ENCODE data around the gene PGAP6. TPM values are rescaled to one million over a fixed set of nuclear protein-coding genes. Genes with fewer than 3 reads are reported as not detected.
A peak's percentile ranks its signal among the peaks of the same experiment; 100 is the strongest.
"Not testable (repeated sequence)": the region's sequence is repeated elsewhere in the genome, so short reads cannot be mapped to it uniquely, and the experiment has no call there.

The PGAP6 gene
- total and polyA plus RNA-seq, 4 donors = 27.4 to 41.4 (median 39.0) TPM

DNA sequence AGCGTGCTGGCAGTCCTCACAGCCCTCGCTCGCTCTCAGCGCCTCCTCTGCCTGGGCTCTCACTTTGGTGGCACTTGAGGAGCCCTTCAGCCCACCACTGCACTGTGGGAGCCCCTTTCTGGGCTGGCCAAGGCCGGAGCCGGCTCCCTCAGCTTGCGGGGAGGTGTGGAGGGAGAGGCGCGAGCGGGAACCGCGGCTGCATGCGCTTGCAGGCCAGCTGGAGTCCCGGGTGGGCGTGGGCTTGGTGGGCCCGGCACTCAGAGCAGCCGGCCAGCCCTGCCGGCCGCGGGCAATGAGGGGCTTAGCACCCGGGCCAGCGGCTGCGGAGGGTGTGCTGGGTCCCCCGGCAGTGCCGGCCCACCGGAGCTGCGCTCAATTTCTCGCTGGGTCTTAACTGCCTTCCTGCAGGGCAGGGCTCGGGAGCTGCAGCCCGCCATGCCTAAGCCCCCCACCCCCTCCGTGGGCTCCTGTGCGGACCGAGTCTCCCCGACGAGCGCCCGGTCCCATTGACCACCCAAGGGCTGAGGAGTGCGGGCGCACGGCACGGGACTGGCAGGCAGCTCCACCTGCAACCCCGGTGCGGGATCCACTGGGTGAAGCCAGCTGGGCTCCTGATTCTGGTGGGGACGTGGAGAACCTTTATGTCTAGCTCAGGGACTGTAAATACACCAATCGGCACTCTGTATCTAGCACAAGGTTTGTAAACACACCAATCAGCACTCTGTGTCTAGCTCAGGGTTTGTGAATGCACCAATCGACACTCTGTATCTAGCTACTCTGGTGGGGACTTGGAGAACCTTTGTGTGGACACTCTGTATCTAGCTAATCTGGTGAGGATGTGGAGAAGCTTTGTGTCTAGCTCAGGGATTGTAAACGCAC lies 40.4 kb downstream of the PGAP6 start:
- H3K4me1 ChIP-seq (ENCODE audit: control insufficient read depth in 1 of 2, insufficient read depth in 2 of 2, low read length in 2 of 2); H3K9me3 ChIP-seq (ENCODE audit: control insufficient read depth, low read length); H3K36me3 ChIP-seq (ENCODE audit: control insufficient read depth in 1 of 2, insufficient read depth in 2 of 2, low read length in 1 of 2); H3K27ac ChIP-seq (ENCODE audit: low read depth in 1 of 2, low read length in 2 of 2); intact Hi-C loops (cut with DNase I); ATAC-seq (ENCODE audit: low FRiP score); DNase-seq; H3K27me3 ChIP-seq (ENCODE audit: control insufficient read depth in 1 of 2, insufficient read depth in 2 of 2, low read length in 1 of 2); H3K4me3 ChIP-seq (ENCODE audit: low read length in 2 of 2): not testable (repeated sequence)
- WGBS, 2 donors = 96% methylated on average over 42 to 46 of the region's 47 CpGs

GRCh38 chr16:340370-341091 lies 41.2 kb downstream of the PGAP6 start:
- Histone ChIP-seq H3K36me3 (ENCODE audit: control insufficient read depth in 1 of 2, insufficient read depth in 2 of 2, low read length in 1 of 2) (no peaks in the 10 kb centered on the region), H3K4me1 (ENCODE audit: control insufficient read depth in 1 of 2, insufficient read depth in 2 of 2, low read length in 2 of 2) (no peaks in the 10 kb centered on the region), H3K9me3 (ENCODE audit: control insufficient read depth, low read length) (no peaks in the 10 kb centered on the region), H3K27me3 (ENCODE audit: control insufficient read depth in 1 of 2, insufficient read depth in 2 of 2, low read length in 1 of 2) (no peaks in the 10 kb centered on the region), H3K4me3 (ENCODE audit: low read length in 2 of 2) (no peak overlapping the region), H3K27ac (ENCODE audit: low read depth in 1 of 2, low read length in 2 of 2) (no peak overlapping the region)
- no peak for ATAC-seq (ENCODE audit: low FRiP score)
- WGBS, 2 donors = 91 to 92% methylated on average over 23 of the region's 23 CpGs
- no peak for DNase-seq
- intact Hi-C loops (cut with DNase I) = no loop called here

- Histone ChIP-seq H3K27me3 (ENCODE audit: control insufficient read depth in 1 of 2, insufficient read depth in 2 of 2, low read length in 1 of 2) (no peaks in the 10 kb centered on the region), H3K4me1 (ENCODE audit: control insufficient read depth in 1 of 2, insufficient read depth in 2 of 2, low read length in 2 of 2) (no peaks in the 10 kb centered on the region), H3K27ac (ENCODE audit: low read depth in 1 of 2, low read length in 2 of 2) (no peak overlapping the region), H3K9me3 (ENCODE audit: control insufficient read depth, low read length) (no peaks in the 10 kb centered on the region), H3K4me3 (ENCODE audit: low read length in 2 of 2) (no peak overlapping the region), H3K36me3 (ENCODE audit: control insufficient read depth in 1 of 2, insufficient read depth in 2 of 2, low read length in 1 of 2) (no peaks in the 10 kb centered on the region)
- DNase-seq (peak in 1 of 2 donors; percentile 74), ATAC-seq (ENCODE audit: low FRiP score) (no peak)
- WGBS, 2 donors = 74 to 88% methylated on average over 5 of the region's 5 CpGs
- intact Hi-C loops (cut with DNase I) = loop anchor here in 1 of 2 donors (10.0 kb wide), 1 partner anchor 95 kb away; no protein-coding TSS in a partner anchor
These were observed 42.1 kb downstream of the PGAP6 start for GRCh38 chr16:339680-340079.

DNA sequence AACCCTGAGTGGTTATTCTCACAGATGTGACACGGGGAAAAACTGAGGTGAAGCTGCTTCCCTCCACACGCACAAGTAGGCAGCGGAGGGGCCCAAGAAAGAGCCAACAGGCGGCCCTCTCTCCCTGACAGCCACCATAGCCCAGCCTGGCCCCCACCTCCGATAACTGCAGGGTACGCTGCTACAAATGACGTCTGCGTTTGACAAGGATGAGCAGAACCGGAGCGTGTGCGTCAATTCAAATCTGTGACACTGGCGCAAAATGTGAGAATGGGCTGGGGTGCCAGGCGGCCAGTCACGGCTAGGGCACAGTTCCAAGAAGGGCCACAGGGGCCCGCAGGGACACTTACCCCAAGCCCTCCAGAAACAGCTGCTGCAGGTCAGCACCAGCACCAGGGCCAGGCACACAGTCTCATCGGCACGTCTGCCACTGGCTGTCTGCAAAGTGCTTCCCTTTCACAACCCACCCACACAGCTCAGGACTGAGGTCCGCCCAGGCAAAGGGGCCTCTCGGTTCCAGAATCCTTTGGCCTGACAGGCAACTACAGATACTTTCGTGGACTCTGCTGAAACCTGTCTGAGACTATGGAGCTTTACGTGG lies 43.7 kb downstream of the PGAP6 start:
- Histone ChIP-seq H3K27ac (ENCODE audit: low read depth in 1 of 2, low read length in 2 of 2) (no peak overlapping the region), H3K4me1 (ENCODE audit: control insufficient read depth in 1 of 2, insufficient read depth in 2 of 2, low read length in 2 of 2) (no peaks in the 10 kb centered on the region), H3K9me3 (ENCODE audit: control insufficient read depth, low read length) (no peaks in the 10 kb centered on the region), H3K36me3 (ENCODE audit: control insufficient read depth in 1 of 2, insufficient read depth in 2 of 2, low read length in 1 of 2) (no peaks in the 10 kb centered on the region), H3K27me3 (ENCODE audit: control insufficient read depth in 1 of 2, insufficient read depth in 2 of 2, low read length in 1 of 2) (no peaks in the 10 kb centered on the region), H3K4me3 (ENCODE audit: low read length in 2 of 2) (no peak overlapping the region)
- no peak for DNase-seq
- ATAC-seq (ENCODE audit: low FRiP score) = no peak
- WGBS, 2 donors = 83 to 87% methylated on average over 21 of the region's 21 CpGs
- intact Hi-C loops (cut with DNase I) = loop anchor here in 1 of 2 donors (10.0 kb wide), 1 partner anchor 93 kb away; no protein-coding TSS in a partner anchor

DNA sequence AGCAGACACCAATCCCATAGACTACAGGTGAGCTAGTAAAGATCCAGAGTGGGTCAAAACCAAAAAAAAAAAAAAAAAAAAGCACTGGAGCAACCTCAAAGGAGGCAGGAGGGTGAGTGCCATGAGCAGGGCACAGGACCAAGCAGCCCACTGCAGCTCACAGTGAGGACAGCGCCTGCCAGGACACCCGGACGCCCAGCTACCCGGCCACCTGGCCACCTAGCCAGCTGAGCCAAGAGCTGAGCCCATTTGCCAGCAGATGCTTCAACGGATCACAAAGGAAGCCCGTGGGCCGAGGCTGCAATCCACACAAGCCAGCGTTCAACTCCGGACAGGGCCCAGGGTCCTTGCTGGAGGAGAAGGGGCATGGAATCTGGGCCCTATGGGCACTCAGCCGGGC lies 44.3 kb downstream of the PGAP6 start:
- Histone ChIP-seq H3K27me3 (ENCODE audit: control insufficient read depth in 1 of 2, insufficient read depth in 2 of 2, low read length in 1 of 2) (no peaks in the 10 kb centered on the region), H3K36me3 (ENCODE audit: control insufficient read depth in 1 of 2, insufficient read depth in 2 of 2, low read length in 1 of 2) (no peaks in the 10 kb centered on the region), H3K9me3 (ENCODE audit: control insufficient read depth, low read length) (no peaks in the 10 kb centered on the region), H3K4me1 (ENCODE audit: control insufficient read depth in 1 of 2, insufficient read depth in 2 of 2, low read length in 2 of 2) (no peaks in the 10 kb centered on the region), H3K27ac (ENCODE audit: low read depth in 1 of 2, low read length in 2 of 2) (no peak overlapping the region), H3K4me3 (ENCODE audit: low read length in 2 of 2) (no peak overlapping the region)
- WGBS, 2 donors = 71 to 75% methylated on average over 10 of the region's 10 CpGs
- intact Hi-C loops (cut with DNase I) = loop anchor here in 1 of 2 donors (10.0 kb wide), 1 partner anchor 93 kb away; no protein-coding TSS in a partner anchor
- DNase-seq (no peak), ATAC-seq (ENCODE audit: low FRiP score) (no peak)

DNA sequence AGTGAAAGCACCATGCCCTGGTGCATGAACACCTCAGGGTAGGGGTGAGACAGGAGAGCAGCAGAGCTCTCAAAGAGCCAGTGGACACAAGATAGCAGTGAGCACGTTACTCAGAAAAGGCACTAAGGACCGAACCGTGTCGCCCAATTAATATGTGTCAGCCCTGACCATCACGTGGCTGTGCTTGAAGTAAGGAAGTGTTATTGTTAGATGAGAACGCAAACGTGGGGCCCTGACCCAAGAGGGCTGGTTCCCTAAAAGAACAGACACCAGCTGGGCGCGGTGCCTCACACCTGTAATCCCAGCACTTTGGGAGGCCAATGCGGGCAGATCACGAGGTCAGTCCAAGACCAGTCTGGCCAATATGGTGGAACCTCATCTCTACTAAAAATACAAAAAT lies 45.5 kb downstream of the PGAP6 start:
- intact Hi-C loops (cut with DNase I) = loop anchor here in 1 of 2 donors (10.0 kb wide), 1 partner anchor 91 kb away; no protein-coding TSS in a partner anchor
- Histone ChIP-seq H3K9me3 (ENCODE audit: control insufficient read depth, low read length) (no peaks in the 10 kb centered on the region), H3K27ac (ENCODE audit: low read depth in 1 of 2, low read length in 2 of 2) (no peak overlapping the region), H3K4me3 (ENCODE audit: low read length in 2 of 2) (no peak overlapping the region), H3K27me3 (ENCODE audit: control insufficient read depth in 1 of 2, insufficient read depth in 2 of 2, low read length in 1 of 2) (no peaks in the 10 kb centered on the region), H3K36me3 (ENCODE audit: control insufficient read depth in 1 of 2, insufficient read depth in 2 of 2, low read length in 1 of 2) (no peaks in the 10 kb centered on the region), H3K4me1 (ENCODE audit: control insufficient read depth in 1 of 2, insufficient read depth in 2 of 2, low read length in 2 of 2) (no peaks in the 10 kb centered on the region)
- no peak for DNase-seq
- WGBS, 2 donors = 90 to 92% methylated on average over 11 of the region's 11 CpGs
- no peak for ATAC-seq (ENCODE audit: low FRiP score)

GRCh38 chr16:334861-335632 lies 46.7 kb downstream of the PGAP6 start:
- not testable (repeated sequence) for H3K27ac ChIP-seq (ENCODE audit: low read depth in 1 of 2, low read length in 2 of 2); ATAC-seq (ENCODE audit: low FRiP score); H3K27me3 ChIP-seq (ENCODE audit: control insufficient read depth in 1 of 2, insufficient read depth in 2 of 2, low read length in 1 of 2); H3K4me1 ChIP-seq (ENCODE audit: control insufficient read depth in 1 of 2, insufficient read depth in 2 of 2, low read length in 2 of 2); H3K9me3 ChIP-seq (ENCODE audit: control insufficient read depth, low read length); DNase-seq; H3K4me3 ChIP-seq (ENCODE audit: low read length in 2 of 2); H3K36me3 ChIP-seq (ENCODE audit: control insufficient read depth in 1 of 2, insufficient read depth in 2 of 2, low read length in 1 of 2)
- WGBS, 2 donors = 83 to 87% methylated on average over 11 of the region's 11 CpGs
- intact Hi-C loops (cut with DNase I) = loop anchor here in 1 of 2 donors (10.0 kb wide), 1 partner anchor 90 kb away; no protein-coding TSS in a partner anchor

Measured in aorta (tissue), 5 donors.